ENCODE results near the gene TMEM74B.
A peak's percentile ranks its signal among the peaks of the same experiment; 100 is the strongest.
"Not testable (repeated sequence)": the region's sequence is repeated elsewhere in the genome, so short reads cannot be mapped to it uniquely, and the experiment has no call there.

TMEM74B gene

DNA sequence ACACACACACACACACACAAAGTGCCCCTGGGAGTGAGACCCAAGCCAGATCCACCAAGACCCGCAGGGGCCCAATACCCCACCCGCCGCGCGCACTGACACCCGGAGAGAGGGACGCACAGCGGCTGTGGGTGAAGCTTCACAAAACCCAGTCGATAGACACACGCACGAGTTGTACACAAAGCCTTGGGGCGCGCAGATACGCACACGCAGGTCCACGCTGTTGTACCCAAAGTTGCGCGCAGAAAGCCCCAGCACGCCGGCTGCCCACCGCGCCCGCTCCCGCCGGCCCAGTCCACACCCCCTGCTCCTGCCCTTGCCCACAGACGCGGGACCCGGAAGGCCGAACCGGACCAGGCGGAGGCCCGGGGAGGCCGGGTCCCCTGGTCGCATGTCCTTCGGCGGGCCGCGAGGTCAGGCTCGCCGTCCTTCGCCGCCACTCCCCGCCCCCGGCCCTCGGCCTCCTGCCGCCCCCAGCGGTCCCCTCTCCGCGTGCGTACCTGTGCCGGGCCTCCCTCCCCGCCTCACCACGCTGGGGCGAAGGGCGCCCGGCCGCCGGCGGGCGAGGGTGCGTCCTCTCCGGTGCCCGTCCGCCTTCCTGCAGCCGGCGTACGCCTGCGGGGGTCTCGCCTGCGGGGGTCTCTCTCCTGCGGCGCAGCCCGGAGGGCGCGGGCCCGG is at the start of gene TMEM74B:
TSS of gene TMEM74B (minus strand) at position 344 of the 678 bp plus-strand sequence. CDS start 1,180 bp downstream, outside the sequence.
- FAIRE-seq (no peak), DNase-seq (ENCODE audit: extremely low spot score, insufficient read length, low read depth) (no peak)

DNA sequence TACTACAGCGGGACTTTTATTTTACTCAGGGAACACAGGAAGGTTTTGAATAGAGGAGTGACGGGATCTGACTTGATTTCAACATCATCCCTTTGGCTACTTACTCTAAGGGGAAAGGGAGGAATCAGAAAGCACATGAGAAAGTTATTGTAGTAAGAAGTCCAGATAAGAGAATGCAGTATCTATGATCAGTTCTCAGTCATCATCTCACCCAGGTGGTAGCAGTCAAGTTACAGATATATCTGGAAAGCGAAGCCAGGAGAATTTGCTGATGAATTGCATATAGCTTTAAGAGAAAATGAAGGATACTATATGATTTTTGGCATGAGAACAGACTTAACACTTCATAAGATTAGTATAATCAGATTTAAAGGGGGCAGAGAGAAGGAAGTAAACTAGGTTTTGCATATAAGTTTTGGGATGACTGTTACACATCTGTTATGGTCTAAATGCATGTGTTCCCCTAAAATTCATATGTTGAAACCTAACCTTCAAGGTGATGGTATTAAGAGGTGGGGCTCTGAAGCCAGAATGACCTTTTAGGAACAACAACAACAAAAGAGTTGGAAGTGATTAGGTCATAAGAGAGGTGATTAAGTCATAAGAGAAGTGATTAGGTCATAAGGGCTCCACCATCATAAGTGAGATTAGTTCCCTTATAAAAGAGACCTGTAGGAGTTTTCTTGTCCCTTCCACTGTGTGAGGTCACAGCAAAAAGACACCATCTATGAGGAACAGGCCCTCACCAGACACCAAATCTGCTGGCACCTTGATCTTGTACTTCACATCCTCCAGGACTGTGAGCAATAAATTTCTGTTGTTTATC is 47.7 kb upstream of the TMEM74B start:
- FAIRE-seq (peak; percentile 36), DNase-seq (ENCODE audit: extremely low spot score, insufficient read length, low read depth) (no peak)

DNA sequence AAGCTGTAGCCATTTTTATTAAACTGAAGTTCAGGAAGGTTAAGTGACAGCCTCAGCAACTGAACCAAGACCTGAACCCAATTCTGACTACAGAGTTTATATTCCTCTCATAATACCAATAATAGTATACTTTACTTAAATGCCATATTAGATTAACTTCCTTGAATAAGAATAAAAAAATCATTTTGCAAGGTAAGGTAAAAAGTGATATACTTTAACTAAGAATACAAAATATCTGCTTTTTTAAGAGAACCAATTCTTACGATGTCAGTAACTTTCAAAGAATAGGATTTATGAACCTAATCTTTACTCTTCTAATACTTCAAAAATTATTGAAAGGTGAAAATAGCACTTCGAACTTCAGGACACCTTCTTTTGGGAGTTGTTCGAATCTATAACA is 44.8 kb upstream of the TMEM74B start:
- no peak for DNase-seq (ENCODE audit: extremely low spot score, insufficient read length, low read depth)
- no peak for FAIRE-seq

DNA sequence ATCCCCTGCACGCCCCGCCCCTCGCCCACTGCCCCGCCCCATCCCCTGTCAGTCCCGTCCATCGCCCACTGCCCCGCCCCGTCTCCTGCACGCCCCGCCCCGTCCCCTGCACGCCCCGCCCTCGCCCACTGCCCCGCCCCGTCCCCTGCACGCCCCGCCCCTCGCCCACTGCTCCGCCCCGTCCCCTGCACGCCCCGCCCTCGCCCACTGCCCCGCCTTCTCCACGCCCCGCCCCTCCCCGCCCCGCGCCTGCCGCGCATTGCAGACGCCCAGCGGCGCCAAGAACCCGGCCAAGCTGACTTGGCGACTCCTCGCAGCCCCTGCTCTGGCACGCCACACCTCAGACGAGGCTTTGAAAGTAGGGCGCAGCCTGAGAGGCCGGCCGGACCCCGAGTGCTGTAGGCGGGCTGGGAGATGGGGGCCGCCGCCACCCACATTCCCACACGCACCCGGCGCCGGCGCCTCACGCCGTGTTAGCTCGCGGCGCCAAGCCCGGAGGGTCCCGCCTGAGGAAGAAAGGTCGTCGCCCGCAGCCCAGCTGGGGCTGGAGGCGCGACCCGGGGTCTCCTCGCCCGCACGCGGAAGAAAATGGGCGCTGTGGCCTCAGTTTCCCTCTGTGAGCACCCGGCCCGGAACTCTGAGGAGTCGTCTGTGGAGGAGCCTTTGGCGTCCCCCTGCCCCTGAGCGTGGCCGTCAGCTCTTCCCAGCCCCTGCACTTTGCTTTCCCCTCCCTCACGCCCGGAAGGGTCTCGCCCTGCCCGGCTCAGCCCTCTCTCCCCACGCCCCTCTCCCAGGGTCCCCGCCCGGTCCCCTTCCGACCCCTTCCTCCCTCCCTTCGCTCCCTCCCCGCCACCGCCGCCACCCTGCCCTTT is 41.2 kb upstream of the TMEM74B start, which contains the start of gene RAD21L1:
TSS of gene RAD21L1 (plus strand) at position 262 of the 872 bp plus-strand sequence. CDS start 2,410 bp downstream, outside the sequence.
- DNase-seq (ENCODE audit: extremely low spot score, insufficient read length, low read depth) (peak; percentile 75), FAIRE-seq (no peak)

DNA sequence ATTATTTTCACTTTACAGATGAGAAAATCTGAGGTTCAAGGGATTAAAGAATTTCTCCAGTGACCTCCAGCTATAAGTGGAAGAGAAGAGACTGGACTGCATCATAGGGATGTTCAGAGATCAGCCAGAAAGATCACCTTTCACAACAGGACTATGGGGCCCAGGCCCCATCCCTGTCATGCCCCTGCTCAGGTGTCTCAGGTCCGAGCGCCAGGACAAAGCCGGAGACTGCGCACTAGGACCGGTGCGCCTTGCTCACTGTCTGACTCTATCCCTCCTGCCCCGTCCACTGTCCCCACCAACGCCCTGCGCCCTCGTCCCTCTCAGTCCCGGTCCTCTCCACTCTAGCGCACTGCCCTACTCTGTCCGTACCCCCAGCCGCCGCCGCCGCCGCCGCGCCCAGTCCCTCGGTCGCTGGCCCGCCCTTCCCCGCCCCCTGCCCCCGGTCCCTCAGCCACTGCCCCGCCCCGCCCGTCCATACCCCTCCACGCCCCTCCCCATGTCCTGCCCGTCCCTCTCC is 40.5 kb upstream of the TMEM74B start:
- FAIRE-seq = no peak
- DNase-seq (ENCODE audit: extremely low spot score, insufficient read length, low read depth) = no peak

DNA sequence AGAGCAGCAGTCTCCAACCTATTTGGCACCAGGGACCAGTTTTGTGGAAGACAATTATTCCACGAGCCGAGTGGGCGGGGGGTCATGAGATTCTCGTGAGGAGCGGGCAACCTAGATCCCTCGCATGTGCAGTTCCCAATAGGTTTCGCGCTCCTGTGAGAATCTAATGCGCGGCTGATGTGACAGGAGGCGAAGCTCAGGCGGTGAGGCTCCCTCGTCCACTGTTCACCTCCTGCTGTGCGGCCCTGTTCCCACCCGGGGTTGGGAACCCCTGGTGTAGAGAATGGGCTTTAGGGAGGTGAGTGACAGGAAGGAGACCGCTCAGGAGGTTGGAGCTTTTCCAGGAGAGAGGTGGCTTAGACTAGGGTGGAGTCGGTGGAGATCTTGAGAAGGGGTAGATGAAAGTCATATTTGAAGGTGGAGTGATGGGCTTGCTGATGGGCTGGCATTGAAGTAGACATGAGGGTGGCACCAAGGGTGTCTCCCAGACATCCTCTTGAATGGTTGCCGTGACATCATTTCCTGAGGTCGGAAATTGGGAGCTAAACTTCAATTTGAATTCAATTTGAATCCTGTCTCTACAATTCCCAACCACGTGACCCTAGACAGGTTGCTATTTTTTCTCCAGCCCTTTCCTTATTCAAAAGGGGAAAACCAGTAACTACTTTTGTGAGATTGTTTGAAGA is 39.6 kb upstream of the TMEM74B start:
- DNase-seq (ENCODE audit: extremely low spot score, insufficient read length, low read depth) (no peak), FAIRE-seq (no peak)

DNA sequence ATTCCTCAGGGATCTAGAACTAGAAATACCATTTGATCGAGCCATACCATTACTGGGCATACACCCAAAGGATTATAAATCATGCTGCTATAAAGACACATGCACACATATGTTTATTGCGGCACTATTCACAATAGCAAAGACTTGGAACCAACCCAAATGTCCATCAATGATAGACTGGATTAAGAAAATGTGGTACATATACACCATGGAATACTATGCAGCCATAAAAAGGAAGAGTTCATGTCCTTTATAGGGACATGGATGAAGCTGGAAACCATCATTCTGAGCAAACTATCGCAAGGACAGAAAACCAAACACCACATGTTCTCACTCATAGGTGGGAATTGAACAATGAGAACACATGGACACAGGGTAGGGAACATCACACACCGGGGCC is 38.0 kb upstream of the TMEM74B start:
- DNase-seq (ENCODE audit: extremely low spot score, insufficient read length, low read depth); FAIRE-seq: not testable (repeated sequence)

DNA sequence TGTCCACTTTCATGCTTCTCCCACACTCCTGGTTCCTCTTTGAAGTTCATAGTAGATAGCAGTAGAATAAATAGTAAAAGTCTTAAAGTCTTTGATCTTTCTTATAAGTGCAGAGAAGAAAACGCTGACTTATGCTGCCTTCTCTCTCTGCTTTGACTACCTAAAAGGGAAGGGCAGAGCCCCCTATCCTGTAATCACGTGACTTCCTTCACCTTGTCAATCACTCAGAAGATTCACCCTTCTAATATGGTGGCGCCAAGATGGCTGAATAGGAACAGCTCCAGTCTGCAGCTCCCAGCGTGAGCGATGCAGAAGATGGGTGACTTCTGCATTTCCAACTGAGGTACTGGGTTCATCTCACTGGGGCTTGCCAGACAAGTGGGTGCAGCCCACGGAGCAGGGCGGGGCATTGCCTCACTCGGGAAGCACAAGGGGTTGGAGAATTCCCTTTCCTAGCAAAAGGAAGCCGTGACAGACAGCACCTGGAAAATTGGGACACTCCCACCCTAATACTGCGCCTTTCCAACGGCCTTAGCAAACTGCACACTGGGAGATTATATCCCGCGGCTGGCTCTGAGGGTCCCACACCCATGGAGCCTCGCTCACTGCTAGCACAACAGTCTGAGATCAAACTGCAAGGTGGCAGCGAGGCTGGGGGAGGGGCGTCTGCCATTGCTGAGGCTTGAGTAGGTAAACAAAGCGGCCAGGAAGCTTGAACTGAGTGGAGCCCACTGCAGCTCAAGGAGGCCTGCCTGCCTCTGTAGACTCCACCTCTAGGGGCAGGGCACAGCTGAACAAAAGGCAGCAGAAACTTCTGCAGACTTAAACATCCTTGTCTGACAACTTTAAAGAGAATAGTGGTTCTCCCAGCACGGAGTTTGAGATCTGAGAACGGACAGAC is 32.0 kb upstream of the TMEM74B start:
- DNase-seq (ENCODE audit: extremely low spot score, insufficient read length, low read depth); FAIRE-seq: not testable (repeated sequence)

DNA sequence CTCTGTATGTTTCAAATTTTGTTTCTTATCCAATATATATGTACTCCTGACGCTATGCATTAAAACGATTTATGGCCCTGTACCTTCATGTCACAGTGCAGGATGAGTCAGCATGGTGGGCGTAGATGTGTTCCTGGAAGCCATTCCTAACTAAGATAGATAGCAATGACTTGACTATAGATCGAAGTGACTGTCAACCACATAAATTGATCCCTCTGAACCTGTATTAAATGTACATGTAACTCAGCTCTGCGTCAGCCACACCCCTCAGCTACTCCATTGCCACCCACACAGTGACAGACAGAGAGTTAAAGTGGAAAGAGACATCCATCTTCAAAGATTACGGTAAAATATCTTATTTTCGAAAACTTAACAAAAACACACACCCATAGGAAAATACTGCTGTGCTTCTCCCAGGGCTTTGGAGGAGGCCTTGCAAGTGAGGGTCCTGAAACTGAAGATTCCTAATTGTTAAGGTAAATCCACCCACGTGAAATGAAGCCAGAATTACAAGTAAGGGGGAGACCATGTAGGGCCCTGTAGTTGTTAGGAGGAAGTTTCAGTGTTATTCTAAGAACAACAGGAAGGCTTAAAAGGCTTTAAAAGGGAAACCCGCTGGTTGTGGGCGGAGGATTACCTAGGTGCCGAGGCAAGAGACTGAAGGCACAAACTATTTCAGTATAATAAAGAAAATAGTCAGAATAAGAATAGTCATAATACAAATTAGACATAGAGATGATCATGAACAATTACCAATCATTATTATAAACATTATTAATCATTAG is 30.8 kb upstream of the TMEM74B start:
- DNase-seq (ENCODE audit: extremely low spot score, insufficient read length, low read depth) (no peak), FAIRE-seq (no peak)

DNA sequence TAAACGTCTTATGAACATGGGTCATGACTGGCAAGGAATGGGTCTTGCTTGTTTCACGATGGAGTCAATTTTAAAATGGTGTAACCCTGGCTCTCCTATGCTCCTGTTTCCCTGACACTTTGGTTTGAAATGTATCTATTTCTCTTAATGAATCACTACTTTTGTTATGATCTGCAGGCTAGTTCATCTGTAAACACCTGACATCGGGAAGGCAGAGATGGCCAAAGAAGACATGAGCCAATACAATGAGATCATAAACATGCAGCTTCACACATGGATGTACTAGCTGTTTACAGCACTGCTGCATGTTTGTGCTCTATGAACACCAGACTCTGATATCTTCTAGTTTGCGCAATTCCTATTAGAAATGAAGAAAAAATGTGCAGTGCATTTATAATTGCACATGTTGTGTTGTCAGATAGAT is 30.1 kb upstream of the TMEM74B start:
- DNase-seq (ENCODE audit: extremely low spot score, insufficient read length, low read depth) (no peak), FAIRE-seq (no peak)

DNA sequence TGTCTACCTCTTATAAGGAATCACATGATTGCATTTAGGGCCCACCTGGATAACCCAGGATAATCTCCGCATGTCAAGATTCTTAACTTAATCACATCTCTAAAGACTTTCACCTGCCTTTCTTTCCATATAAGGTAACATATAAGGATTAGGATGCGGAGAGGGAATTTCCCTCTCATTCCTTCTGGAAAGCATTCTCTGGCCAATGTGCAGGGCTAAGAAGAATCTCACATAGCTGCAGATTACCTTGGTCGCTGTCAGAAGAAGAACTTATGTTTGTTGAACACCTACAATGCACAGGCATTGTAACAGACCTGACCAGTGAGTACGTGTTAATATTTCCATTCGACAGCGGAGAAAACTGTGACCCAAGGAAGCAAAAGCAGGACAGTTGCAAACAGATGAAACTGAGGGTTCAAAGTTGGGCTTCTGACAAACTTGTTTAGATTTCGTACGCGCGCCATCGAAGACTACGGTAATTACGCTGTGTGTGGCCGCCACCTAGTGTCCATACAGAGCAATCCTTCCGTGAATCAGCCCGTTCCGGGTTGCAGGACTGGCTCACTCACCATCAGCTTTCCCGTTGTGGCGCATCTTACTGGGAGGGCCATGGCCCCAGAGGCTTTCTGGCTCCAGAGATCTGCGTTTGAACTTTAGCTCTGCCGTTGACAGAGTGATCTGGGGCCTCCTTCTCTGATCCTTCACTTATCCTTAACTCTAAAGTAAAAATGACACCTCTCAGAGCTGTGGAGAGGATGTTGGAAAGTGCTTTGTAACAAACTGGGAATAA is 28.0 kb upstream of the TMEM74B start:
- FAIRE-seq (peak; percentile 78), DNase-seq (ENCODE audit: extremely low spot score, insufficient read length, low read depth) (peak; percentile 32)

DNA sequence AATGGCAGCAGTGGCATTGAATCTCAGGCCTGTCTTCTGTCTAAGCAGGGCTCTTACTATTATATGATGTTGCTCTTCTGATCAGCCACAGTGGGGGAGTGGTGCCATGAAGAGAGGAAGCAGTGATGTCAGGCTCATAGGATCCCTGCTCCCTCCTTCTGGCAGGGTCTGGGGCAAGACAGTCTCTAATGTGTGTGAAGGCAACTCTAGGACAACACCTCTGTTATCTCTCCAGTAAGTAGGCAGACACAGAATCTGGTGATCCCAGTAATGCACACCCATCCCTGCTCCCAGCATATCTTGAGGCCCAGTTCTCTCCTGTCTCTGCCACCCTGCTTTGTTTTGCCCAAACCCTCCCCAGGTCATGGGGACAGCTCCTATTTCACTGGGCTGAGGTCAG is 27.2 kb upstream of the TMEM74B start:
- no peak for DNase-seq (ENCODE audit: extremely low spot score, insufficient read length, low read depth)
- no peak for FAIRE-seq

DNA sequence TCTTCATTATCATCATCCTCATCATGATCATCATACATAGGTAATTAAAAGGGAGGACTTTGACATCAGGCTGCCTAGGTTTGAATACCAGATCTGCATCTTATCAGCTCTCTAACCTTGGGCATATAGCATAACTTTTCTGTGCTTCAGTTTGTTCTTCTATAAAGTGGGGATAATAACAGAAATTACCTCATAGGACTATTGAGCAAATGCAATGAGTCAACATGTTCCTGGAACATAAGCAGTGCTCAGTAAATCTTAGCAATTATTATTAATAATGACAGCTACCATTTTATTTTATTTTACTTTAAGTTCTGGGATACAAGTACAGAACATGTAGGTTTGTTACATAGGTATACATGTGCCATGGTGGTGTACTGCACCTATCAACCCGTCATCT is 25.7 kb upstream of the TMEM74B start:
- no peak for FAIRE-seq

DNA sequence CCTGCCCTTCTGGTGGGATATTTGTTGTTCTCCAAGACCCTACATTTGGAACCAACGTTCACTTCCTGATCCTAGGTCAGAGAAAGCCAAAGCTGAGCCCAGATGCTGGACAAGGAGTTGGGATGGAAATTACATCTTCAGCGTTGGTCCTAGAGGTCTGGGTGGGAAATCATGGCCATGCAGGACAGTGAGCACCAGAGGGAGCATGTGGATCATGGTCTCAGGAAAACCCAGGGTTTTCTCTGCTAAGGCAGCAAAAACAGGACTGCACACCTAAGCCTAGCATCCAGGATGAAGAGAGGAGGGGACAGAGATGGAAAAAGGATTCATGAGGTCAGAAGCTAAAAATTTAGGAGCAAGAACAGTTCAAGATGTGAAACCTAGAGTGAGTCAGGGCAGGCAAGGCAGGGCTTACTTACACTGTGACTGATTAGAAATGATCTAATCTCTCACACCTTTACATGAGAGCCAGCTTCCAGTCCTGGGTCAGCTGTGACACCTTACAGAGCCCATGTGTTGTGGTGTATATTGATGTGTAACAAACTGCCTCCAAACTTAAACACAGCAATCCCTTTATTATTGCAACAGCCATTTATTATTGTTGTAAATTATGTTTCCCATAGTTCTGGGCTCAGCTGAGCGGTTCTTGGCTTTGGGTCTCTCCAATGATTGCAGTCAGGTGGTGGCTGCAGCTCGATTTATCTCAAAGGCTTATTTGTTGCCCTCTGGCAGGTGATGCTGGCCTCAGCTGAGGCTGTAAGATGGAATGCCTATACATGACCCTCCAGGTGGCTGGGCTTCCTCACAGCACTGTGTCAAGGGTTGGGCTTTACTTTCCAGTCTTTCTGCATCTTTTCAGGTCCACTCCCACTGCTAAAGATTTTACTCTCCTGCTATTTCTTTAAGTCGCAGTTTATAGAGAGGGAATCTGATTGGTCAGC is 24.9 kb upstream of the TMEM74B start:
- FAIRE-seq = no peak
- DNase-seq (ENCODE audit: extremely low spot score, insufficient read length, low read depth) = no peak

More for the DNA sequence above, 25.7 kb upstream of the TMEM74B start:
- DNase-seq (ENCODE audit: extremely low spot score, insufficient read length, low read depth) = no peak

DNA sequence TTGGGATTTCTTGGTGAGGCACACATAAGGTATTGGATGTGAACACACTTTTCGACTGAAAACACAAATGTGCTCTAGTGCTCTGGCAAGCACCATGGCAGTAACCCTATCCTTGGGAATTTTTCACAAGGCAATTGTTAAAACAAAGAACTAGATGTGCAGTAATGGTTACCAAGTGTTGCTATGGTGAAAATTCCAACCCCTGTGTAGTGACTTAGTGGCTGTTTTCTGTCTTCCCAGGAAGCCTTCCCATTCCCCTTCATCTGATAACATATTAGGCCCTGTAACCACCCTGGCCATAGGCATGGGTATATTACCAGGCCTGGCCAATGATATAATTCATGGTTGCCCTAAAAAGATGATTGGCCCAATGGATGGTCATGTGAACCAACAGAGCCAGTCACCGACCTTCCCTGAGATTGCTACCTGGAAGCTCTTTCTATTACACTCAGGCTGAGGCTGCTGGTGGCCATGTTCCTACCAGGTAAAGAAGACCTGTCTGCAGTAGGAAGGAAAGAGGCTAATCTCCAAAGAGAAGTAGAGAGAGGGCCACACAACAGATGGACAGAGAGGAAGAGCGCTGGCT is 22.6 kb upstream of the TMEM74B start:
- no peak for DNase-seq (ENCODE audit: extremely low spot score, insufficient read length, low read depth)
- FAIRE-seq = no peak

Data from GM18507 (cell line).